ENCODE measurements around the gene AOPEP.

Gene AOPEP

DNA sequence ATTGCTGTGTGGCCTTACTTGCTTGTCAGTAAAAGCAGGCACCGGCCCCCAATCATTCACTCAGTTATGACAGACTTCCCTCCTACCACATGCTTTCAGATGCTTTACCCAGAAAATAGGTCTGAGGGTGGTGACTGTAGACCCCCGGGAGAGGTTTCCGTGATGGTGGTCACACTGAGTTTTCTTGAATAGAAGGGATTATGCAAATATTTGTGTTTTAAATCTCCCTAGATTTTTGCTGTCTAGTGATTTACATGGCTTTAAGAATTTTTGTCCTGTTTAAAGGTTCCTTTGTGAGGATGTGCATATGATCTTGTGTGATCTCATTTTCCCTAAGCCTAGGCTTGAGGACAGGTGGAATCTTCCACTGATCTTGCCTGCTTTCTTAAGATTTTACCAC, 309.3 kb downstream of the AOPEP start:
- Mint-ChIP-seq H3K9me3 (no peaks in the 10 kb centered on the region), H3K27ac (no peak overlapping the region), H3K4me1 (ENCODE audit: low read depth) (no peaks in the 10 kb centered on the region), H3K27me3 (no peaks in the 10 kb centered on the region), H3K36me3 (ENCODE audit: low read depth) (peaks cover 1% of the 10 kb centered on the region), H3K4me3 (no peak overlapping the region)
- no peak for DNase-seq

DNA sequence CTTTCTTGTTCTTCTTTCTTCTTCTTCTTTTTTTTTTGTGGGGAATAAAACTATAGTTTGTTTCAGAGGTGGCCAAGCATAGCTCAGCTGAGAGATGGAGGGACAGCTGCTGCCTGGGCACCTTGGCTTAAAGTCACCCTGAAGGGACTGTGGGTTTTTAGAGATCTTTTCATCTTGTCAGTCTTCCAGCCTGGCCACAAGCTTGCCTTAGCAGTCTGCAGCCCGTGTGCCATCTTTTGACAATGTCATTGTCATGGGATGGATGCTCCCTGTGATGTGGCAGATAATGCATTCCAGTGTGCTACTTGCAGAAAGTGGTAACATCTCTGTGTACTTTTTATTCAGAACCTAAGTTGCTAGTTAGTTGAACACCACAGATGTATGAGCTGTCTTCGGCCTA, 310.2 kb downstream of the AOPEP start:
- Mint-ChIP-seq H3K9me3 (no peaks in the 10 kb centered on the region), H3K4me3 (no peak overlapping the region), H3K27ac (no peak overlapping the region), H3K27me3 (no peaks in the 10 kb centered on the region), H3K36me3 (ENCODE audit: low read depth) (peaks cover 1% of the 10 kb centered on the region), H3K4me1 (ENCODE audit: low read depth) (no peaks in the 10 kb centered on the region)
- no peak for DNase-seq

DNA sequence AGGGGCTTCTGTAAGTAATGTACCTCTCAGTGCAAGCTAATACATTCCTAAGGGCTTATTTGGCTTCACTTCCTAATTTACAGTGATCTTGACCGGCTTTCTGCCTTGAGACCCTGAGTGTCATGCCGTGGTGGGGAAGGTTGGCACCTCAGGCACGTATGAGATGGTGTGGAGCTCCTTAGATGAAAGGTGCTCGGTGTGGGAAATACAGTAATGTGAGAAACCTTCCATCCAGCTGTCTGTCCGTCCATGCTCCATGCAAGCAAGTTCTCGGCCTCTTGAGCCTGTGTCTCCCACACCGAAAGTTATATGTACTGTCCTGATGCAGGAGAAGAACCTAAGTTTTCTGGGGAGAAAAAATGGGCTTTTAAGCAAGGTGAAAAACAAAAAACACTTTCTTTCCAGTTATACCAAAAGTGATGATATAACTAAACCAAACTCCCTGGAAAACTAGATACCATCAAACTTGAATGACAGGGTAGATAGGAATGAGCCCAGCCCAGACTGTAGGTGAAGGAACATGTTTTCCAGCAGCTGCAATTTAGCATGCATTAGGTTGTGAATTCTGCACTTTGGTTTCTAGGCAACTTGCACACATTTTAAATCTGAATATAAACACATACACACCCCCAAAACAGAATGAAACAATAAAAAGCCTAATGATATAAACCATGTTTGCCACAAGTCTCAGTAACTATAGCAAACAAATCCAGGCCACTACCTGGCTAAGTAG, 311.5 kb downstream of the AOPEP start:
- no peaks in the 10 kb centered on the region for H3K27me3 Mint-ChIP-seq
- no peak overlapping the region for H3K4me3 Mint-ChIP-seq
- H3K4me1 Mint-ChIP-seq (ENCODE audit: low read depth): no peaks in the 10 kb centered on the region
- peaks cover 1% of the 10 kb centered on the region for H3K36me3 Mint-ChIP-seq (ENCODE audit: low read depth)
- no peak for DNase-seq
- no peak overlapping the region for H3K27ac Mint-ChIP-seq
- H3K9me3 Mint-ChIP-seq: no peaks in the 10 kb centered on the region

DNA sequence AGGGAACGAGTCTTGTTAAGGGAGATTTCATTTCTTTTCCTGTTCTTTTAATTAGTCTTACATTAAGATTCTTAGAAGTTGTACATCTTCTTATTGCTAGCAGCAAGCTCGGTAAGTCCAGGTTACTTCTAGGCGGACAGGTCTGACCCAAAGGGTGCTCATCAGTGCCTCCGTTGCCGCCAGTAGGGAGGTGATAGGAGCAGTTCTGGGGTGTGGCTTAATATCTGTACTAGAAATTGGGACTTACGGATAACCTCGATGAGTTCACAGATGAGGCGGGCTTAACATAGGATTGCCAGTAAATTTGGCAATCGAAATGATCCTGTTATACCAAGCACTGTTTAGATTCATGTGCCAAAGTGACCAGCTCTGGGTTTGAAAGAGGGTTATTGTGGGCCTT, 312.2 kb downstream of the AOPEP start:
- H3K4me1 Mint-ChIP-seq (ENCODE audit: low read depth): no peaks in the 10 kb centered on the region
- H3K4me3 Mint-ChIP-seq: no peak overlapping the region
- H3K27ac Mint-ChIP-seq: no peak overlapping the region
- no peak for DNase-seq
- peaks cover 1% of the 10 kb centered on the region for H3K36me3 Mint-ChIP-seq (ENCODE audit: low read depth)
- no peaks in the 10 kb centered on the region for H3K9me3 Mint-ChIP-seq
- no peaks in the 10 kb centered on the region for H3K27me3 Mint-ChIP-seq

DNA sequence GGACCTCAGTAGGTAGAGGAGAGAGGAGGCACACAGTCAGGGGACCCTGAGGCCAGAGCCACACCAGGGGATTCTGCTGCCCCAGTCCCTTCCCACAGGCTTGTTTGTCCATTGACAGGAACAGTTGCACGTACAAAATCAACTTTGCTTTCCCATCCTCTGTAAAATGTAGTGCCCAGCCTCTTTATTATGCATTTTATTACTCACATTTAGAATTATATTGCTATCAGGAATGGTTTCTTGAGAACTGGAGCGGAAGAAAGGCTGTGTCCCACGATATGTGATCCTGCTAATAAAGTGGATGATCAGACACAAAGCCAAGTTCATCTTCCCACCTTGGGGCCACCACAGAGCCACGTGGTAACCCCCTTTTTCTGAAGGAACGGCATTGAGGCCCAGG, 313.6 kb downstream of the AOPEP start:
- DNase-seq: no peak
- no peaks in the 10 kb centered on the region for H3K4me1 Mint-ChIP-seq (ENCODE audit: low read depth)
- no peaks in the 10 kb centered on the region for H3K36me3 Mint-ChIP-seq (ENCODE audit: low read depth)
- H3K9me3 Mint-ChIP-seq: no peaks in the 10 kb centered on the region
- H3K27ac Mint-ChIP-seq: no peak overlapping the region
- H3K27me3 Mint-ChIP-seq: no peaks in the 10 kb centered on the region
- H3K4me3 Mint-ChIP-seq: no peak overlapping the region

DNA sequence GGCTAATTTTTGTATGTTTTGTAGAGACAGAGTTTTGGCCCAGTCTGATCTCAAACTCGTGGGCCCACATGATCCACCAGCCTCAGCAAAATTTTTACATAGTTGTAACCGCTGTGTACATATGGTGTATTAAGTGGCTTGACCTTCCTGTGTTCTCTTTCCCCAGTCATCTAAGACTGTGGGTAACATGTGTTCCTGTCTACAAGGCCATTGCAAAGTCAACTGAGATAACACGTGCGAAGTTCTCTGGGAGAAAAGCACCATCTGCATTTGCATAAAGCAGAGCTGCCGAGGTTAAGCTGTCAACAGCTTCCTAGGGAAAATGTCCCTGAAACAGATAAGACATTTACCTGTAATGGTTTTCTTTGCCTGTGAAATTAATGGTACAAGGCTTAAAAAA, 317.3 kb downstream of the AOPEP start:
- Mint-ChIP-seq H3K27me3 (peaks cover 10% of the 10 kb centered on the region), H3K27ac (no peak overlapping the region), H3K36me3 (ENCODE audit: low read depth) (no peaks in the 10 kb centered on the region), H3K9me3 (no peaks in the 10 kb centered on the region), H3K4me3 (no peak overlapping the region), H3K4me1 (ENCODE audit: low read depth) (peaks cover 7% of the 10 kb centered on the region)
- DNase-seq: no peak

DNA sequence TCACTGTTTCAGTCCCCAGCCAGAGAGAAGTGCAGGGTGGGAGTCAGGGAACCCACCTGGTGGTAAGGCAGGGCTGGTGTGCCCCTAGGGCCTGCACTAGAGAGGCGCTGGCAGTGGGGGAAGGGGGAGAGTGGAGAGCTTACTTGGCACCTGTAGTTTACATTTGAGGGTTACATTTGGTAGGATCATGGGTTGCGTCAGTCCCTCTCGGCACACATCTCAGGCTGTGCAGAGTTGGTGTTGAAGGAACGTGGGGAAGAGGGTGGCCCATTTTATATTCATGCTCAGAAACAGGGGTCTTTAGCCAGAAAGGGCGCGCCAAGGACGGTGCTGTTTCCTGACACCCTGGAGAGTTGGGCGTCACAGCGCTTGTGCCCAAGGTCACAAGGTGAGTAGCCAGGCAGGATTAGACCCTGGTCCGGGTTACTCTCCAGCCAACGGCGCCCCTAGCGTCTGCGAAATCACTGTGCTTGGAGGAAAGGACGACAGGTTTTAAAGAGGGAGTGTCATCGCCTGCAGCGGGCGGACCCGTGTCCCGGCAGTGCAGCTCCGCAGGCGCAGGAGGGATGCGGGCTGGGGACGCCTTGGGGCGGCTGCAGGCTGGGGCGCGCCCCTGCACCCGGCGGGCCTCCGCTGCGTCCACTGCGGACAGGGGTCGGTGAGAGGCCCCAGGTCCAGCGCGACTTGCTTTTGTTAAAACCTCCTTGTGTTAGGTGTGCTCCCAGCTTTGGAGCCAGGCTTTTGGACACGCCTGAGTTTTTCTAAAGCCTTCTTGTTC, 318.4 kb downstream of the AOPEP start:
- Mint-ChIP-seq H3K27ac (no peak overlapping the region), H3K9me3 (no peaks in the 10 kb centered on the region), H3K4me3 (no peak overlapping the region), H3K36me3 (ENCODE audit: low read depth) (no peaks in the 10 kb centered on the region), H3K27me3 (peaks cover 19% of the 10 kb centered on the region), H3K4me1 (ENCODE audit: low read depth) (peaks cover 10% of the 10 kb centered on the region)
- no peak for DNase-seq

DNA sequence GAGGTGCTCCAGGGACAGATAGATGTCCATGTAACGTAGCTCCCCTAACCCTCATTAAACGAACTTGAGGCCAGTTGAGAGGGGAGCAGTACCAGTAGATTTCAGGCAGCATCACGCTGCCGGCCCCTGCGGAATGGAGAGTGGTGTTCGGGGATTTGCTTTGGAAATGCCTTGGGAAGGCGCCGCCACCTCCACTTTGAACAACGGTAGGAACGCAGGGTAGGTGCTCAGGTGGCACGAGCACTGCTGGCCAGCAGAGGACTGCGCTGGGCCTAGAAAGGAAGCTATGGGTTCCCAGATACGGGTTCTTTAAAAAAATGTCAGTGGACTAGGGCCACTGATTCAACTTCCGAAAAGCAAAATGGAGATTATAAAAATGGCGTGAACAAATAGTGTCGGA, 319.3 kb downstream of the AOPEP start:
- Mint-ChIP-seq H3K9me3 (no peaks in the 10 kb centered on the region), H3K4me1 (ENCODE audit: low read depth) (peaks cover 10% of the 10 kb centered on the region)

DNA sequence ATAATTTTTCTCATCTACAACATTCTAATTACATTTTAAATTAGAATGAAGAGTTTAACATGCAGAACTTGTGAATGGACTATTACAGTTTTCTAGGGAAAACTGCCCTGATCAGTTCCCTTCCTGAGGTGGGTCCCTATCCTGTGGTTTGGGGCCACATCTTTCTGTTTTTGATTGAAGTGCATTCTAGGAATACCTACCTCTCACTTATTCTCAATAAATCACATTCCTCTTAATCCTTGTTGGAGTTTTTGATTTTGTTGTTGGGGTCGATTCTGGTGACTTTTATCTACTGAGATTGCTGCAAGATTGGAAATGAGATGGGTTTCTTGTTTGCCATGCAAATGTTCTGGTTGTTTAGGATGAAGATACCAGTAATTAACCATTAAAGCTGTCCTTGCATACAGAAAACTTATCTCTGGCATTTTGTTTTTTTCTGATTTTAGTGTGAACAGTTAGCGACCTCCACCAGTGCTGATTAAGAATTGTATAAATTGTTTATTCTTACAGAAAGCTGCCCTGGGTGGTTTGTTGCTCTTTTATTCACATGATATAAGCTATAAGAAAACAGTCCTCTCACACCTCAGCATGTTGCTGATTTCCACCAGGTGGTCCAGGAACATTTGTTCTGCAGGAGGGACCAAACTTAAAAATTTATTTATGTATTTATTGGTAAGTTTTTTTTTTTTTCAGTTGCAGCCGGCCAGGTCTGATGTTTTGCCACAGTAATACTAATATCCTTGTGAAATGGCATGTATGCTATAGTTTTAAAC, 321.1 kb downstream of the AOPEP start:
- no peaks in the 10 kb centered on the region for H3K36me3 Mint-ChIP-seq (ENCODE audit: low read depth)
- no peak overlapping the region for H3K27ac Mint-ChIP-seq
- H3K4me3 Mint-ChIP-seq: no peak overlapping the region
- H3K27me3 Mint-ChIP-seq: peaks cover 29% of the 10 kb centered on the region
- DNase-seq: no peak
- no peaks in the 10 kb centered on the region for H3K9me3 Mint-ChIP-seq
- H3K4me1 Mint-ChIP-seq (ENCODE audit: low read depth): peaks cover 10% of the 10 kb centered on the region

More for the DNA sequence above, 319.3 kb downstream of the AOPEP start:
- peaks cover 27% of the 10 kb centered on the region for H3K27me3 Mint-ChIP-seq
- H3K4me3 Mint-ChIP-seq: no peak overlapping the region
- no peak for DNase-seq
- H3K27ac Mint-ChIP-seq: no peak overlapping the region
- H3K36me3 Mint-ChIP-seq (ENCODE audit: low read depth): no peaks in the 10 kb centered on the region

DNA sequence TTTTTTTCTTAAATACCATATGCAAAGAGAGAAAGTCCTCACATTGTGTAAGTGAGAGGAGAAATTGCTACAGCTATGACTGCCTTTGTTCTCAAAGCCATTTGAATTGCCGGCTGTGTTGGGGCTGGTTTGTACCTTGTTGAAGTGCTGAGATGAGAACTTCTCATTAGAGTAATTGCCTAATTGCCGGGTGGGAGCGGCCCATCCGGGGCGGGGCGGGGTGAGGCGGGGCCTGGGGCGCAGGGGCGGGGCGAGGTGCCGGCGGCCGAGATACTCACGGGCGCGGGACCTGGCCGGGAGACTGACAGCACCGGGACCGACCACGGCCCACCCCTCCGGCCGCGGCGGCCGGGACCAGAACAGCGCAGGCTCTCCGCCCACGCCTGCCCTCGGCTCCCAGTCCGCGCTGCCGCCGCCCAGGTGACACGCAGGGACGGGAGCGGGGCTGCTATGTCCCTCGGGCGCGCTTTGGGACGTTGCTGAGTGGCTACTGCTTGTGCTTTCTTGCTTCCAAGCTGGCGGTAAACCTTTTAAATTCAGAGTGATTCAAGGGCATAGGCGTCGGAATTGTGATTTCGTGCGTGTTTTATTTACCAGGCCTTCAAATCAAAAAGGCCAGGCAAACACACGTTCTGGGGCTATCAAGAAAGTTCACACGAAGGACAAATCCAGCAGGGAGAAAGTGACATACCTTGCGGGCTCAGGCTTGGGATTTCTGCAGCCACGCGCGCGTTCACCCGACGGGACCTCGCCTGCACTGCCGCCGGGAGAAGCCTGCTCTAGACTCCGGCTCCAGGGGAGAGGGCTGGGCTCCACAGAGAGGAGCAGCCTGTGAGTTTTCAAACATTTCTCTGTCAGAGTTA, 322.0 kb downstream of the AOPEP start:
- peak; percentile 74 for DNase-seq
- no peaks in the 10 kb centered on the region for H3K9me3 Mint-ChIP-seq
- peaks cover 10% of the 10 kb centered on the region for H3K4me1 Mint-ChIP-seq (ENCODE audit: low read depth)
- peak overlapping the region; percentile 77 for H3K4me3 Mint-ChIP-seq
- H3K36me3 Mint-ChIP-seq (ENCODE audit: low read depth): no peaks in the 10 kb centered on the region
- peaks cover 29% of the 10 kb centered on the region for H3K27me3 Mint-ChIP-seq
- no peak overlapping the region for H3K27ac Mint-ChIP-seq

DNA sequence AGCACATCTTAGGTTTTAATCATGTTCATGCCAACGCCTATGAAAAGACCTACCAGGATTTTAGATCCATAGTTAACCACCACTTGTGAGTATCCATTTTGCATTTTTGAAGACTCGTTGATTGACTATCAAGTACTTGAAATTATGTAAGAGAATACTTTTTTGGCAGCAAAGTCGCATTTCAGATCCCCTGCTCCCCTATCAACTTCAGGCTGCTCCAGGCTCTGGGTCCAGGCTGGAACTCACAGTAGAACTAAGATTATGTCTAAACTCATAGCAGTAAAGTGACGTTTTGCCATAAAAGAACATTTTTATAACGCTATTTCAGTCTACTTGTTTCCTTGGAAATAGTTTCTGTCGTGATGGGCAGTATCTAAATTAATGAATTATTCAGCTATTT, 323.3 kb downstream of the AOPEP start:
- no peak for DNase-seq
- Mint-ChIP-seq H3K36me3 (ENCODE audit: low read depth) (no peaks in the 10 kb centered on the region), H3K4me3 (no peak overlapping the region), H3K4me1 (ENCODE audit: low read depth) (peaks cover 10% of the 10 kb centered on the region), H3K27ac (no peak overlapping the region), H3K9me3 (no peaks in the 10 kb centered on the region), H3K27me3 (peaks cover 29% of the 10 kb centered on the region)

DNA sequence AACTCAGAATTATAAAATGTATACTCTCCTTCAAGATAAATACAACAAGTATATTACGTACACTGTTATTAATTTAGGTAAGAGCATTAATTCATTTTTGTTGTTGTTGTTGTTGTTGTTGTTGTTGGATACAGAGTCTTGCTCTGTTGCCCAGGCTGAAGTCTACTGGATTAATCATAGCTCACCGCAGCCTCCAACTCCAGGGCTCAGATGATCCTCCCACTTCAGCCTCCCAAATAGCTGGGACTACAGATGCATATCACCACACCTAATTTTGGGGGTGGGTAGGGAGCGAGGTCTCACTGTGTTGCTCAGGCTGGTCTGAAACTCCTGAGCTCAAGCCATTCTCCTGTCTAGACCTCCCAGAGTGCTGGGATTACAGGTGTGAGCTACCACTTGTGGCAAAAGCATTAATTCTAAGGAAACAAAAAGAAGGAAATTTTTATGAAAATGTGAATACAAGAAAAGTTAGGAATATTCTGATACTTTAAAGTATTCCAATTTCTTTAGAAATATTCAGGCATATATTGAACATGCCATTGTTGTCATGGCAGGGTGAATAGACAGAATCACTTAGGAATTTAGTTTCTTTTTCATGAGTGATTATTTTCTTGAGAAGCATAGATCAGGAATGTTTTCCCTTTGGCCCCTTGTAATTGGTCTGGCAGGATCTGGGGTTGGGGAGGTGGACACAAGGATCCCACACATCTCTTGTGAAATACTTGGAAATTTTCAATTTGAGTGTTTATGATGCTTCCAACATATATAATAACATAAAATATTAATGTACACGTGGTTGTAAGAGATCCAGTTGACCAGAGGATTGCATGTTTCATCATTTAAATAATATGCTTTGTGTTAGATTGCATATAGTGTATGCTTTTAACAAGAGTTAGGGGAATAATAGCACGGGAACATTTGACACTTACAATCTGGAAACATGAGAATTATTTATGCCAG, 327.4 kb downstream of the AOPEP start:
- Mint-ChIP-seq H3K4me3 (no peak overlapping the region), H3K9me3 (no peaks in the 10 kb centered on the region), H3K4me1 (ENCODE audit: low read depth) (peaks cover 2% of the 10 kb centered on the region), H3K27me3 (peaks cover 18% of the 10 kb centered on the region), H3K27ac (no peak overlapping the region), H3K36me3 (ENCODE audit: low read depth) (no peaks in the 10 kb centered on the region)
- DNase-seq: no peak

DNA sequence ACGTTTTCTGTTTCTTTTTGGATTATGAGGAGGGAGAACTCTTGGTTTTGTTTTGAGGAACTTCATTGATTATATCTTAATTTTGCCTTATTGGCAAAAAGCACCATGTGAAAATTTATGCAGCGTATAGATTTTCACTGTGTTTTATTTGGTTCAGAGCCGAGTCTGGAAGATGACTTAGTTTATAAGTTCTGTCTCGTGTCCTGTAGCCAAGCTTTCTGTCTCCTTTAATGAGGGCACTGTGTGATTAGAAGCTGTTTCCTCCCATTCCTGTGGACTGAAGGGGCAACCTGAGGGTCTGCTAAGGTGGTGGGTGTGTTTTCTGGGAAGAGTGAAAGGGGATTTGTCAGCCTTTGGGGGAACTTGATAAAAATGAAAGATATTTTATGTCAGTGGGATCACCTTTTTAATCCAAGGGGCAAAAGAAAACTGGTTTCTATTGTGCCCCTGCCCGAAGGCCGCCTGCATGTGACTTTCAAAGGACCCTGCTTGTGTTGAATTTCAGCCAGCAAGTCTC, 328.9 kb downstream of the AOPEP start:
- DNase-seq: no peak
- no peak overlapping the region for H3K27ac Mint-ChIP-seq
- no peaks in the 10 kb centered on the region for H3K9me3 Mint-ChIP-seq
- H3K4me3 Mint-ChIP-seq: no peak overlapping the region
- H3K4me1 Mint-ChIP-seq (ENCODE audit: low read depth): no peaks in the 10 kb centered on the region
- H3K27me3 Mint-ChIP-seq: peaks cover 5% of the 10 kb centered on the region
- H3K36me3 Mint-ChIP-seq (ENCODE audit: low read depth): no peaks in the 10 kb centered on the region
